C4-2B (cell line): ENCODE results near the gene LHFPL6.

Experiments
- H3K27ac ChIP-seq: fragments of 450-650 bp; 2 replicates; pipeline ENCODE4 v1.5.1; 2017
- CTCF ChIP-seq: fragments of 450-650 bp; conservative IDR thresholded peaks from 2 replicates; pipeline ENCODE4 v1.5.1; 2017; ENCODE audit warnings: mild to moderate bottlenecking
- ZFX ChIP-seq: fragments of 450-650 bp; IDR thresholded peaks from 2 replicates; pipeline ENCODE4 v1.6.1; 2017

Gene LHFPL6

DNA sequence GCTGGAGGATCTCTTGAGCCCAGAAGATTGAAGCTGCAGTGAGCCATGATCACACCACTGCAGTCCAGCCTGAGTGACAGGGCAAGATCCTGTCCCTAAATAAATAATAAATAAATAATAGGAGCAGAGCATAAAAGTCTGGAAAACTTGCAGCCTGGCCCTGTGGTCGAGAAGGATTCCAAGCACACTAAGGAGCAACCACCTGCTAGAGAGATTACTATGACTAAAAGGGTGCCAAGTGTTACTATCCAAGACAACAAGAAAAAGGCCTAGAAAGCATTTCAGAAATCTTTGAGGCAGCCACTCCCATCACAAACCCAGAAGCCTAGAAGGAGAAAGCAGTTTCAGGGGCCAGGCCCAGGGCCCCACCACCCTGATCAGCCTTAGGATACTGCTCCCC lies 46.1 kb downstream of the LHFPL6 start:
- no peak overlapping the region for H3K27ac ChIP-seq
- TF ChIP-seq CTCF, result no peak
- TF ChIP-seq ZFX, result no peak

DNA sequence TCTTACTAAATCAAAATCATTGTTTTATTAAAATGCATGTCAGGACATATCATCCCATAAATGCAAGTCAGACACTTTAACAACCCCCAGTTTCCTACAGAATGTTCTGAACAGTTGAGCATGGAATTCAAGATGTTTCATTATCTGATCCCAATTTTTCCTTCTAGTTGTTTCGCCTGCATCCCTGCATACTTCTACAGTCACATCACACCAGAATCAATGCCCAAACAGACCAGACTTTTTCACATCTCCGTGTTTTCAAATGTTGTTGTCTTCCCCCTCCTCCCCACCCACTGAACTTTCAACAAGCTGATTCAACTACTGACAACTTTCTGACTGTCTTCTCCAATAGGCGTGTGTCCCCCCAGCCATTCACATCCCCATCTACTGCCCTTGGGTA lies 48.6 kb downstream of the LHFPL6 start:
- TF ChIP-seq CTCF (no peak), ZFX (no peak)
- H3K27ac ChIP-seq, result no peak overlapping the region

- H3K27ac ChIP-seq, result no peak overlapping the region
- TF ChIP-seq ZFX (no peak), CTCF (no peak)
These were observed 50.7 kb downstream of the LHFPL6 start for GRCh38 chr13:39552246-39552645.

- TF ChIP-seq CTCF (no peak), ZFX (no peak)
- H3K27ac ChIP-seq, result no peak overlapping the region
These were observed 52.1 kb downstream of the LHFPL6 start for GRCh38 chr13:39550931-39551330.

GRCh38 chr13:39547108-39547507 lies 55.9 kb downstream of the LHFPL6 start:
- TF ChIP-seq CTCF, result no peak
- TF ChIP-seq ZFX, result no peak

GRCh38 chr13:39542361-39542760 lies 60.6 kb downstream of the LHFPL6 start:
- TF ChIP-seq CTCF, result no peak
- TF ChIP-seq ZFX, result no peak
- H3K27ac ChIP-seq, result no peak overlapping the region

More at GRCh38 chr13:39547108-39547507, 55.9 kb downstream of the LHFPL6 start:
- H3K27ac ChIP-seq, result no peak overlapping the region

GRCh38 chr13:39540929-39541605 lies 61.9 kb downstream of the LHFPL6 start:
- no peak overlapping the region for H3K27ac ChIP-seq
- TF ChIP-seq CTCF, result no peak
- TF ChIP-seq ZFX, result no peak
